Measurements from ENCODE around the gene NECTIN1. TPM values are rescaled to one million over a fixed set of nuclear protein-coding genes. Genes with fewer than 3 reads are reported as not detected.
A peak's percentile ranks its signal among the peaks of the same experiment; 100 is the strongest.

The NECTIN1 gene, protein sequence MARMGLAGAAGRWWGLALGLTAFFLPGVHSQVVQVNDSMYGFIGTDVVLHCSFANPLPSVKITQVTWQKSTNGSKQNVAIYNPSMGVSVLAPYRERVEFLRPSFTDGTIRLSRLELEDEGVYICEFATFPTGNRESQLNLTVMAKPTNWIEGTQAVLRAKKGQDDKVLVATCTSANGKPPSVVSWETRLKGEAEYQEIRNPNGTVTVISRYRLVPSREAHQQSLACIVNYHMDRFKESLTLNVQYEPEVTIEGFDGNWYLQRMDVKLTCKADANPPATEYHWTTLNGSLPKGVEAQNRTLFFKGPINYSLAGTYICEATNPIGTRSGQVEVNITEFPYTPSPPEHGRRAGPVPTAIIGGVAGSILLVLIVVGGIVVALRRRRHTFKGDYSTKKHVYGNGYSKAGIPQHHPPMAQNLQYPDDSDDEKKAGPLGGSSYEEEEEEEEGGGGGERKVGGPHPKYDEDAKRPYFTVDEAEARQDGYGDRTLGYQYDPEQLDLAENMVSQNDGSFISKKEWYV
- total RNA-seq (1 to 10 TPM; 3.5 to 3.8 TPM), polyA plus RNA-seq (1 to 10 TPM in 1 of 2 donors, not detected in 1; 1.2 TPM)

DNA sequence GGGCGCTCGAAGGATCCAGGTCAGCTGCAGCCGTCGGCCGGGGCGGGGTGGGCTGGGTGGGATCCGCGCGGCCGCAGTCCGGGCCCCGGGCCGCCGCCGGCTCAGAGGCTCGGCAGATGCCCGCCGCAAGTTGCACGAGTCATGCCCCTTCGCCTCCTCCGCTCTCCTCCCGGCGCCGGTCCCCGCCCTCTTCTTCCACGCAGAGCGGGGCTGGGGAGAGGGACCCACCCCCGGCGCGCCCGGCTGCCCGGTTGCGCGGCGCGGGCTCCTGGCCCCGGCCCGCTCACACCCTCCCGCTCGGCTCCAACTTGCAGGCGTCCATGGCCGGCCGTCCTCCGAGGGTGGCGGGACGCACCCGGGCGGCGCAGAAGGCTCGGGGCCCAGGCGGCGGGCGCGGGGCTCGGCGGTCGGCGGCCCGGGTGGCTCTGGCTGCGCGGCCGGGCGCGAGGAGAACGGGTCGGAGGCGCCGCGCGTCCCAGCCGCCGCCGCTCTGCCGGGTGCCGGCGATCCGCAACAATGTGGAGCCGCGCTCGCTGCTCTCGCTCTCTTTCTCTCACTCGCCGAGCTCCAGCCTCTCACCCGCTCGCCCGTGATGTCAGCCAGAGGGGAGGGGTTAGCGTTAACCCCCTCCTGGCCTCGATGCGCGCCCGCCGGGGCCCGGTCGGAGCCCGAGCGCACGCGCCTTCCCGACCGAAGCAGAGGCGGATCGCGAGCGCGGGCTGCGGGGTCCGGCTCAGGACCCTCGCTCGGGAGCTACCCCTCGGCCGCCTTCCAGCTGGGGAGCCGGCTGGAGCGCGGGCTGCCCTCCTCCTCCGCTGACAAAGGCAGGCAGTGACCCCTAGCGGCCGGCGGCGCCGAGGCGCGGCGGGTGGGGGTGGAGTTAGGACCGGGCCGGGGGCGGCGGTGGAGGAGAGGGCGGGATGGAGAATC is at the start of gene NECTIN1:
Gene NECTIN1, minus strand, starts transcription at position 550 of the 930 bp plus-strand sequence. CDS start 647 bp downstream, outside the sequence.
- H3K4me1 ChIP-seq (ENCODE audit: insufficient read depth, low read length), result peaks cover 20% of the 10 kb centered on the region
- H3K4me3 Mint-ChIP-seq, result peak within 1 kb of the TSS; percentile 93 to 98 (median 95)
- no peaks in the 10 kb centered on the region for H3K9me3 Mint-ChIP-seq
- H3K9me3 ChIP-seq (ENCODE audit: control insufficient read depth in 1 of 2, low read length in 2 of 2), result no peaks in the 10 kb centered on the region
- ChIA-PET POLR2A (ENCODE audit: partially characterized antibody) (no interaction called here), CTCF (ENCODE audit: partially characterized antibody) (interaction anchor here (0.8 to 1.7 kb wide), 36 partner anchors 8 to 373 kb away, joined by 3 to 30 read pairs (median 5); no protein-coding TSS in a partner anchor)
- peak within 1 kb of the TSS; percentile 37 for H3K27ac ChIP-seq (ENCODE audit: low read depth, low read length)
- H3K27me3 Mint-ChIP-seq, result peaks cover 10 to 13% of the 10 kb centered on the region in 2 donors
- intact Hi-C loops (cut with micrococcal nuclease), result loop anchor here (1.0 to 5.0 kb wide), 5 partner anchors 12 to 247 kb away; no protein-coding TSS in a partner anchor
- H3K36me3 ChIP-seq (ENCODE audit: insufficient read depth, low read length), result no peaks in the 10 kb centered on the region
- peaks cover 0 to 2% of the 10 kb centered on the region in 2 donors for H3K36me3 Mint-ChIP-seq
- peak; percentile 84 to 88 (median 86) for DNase-seq
- H3K27ac Mint-ChIP-seq, result peak within 1 kb of the TSS; percentile 80 to 95 (median 89)
- peaks cover 6 to 22% (median 14%) of the 10 kb centered on the region in 4 donors for H3K4me1 Mint-ChIP-seq
- peak within 1 kb of the TSS; percentile 47 to 69 for H3K4me3 ChIP-seq (ENCODE audit: low read length in 2 of 2)
- H3K27me3 ChIP-seq (ENCODE audit: insufficient read depth, low read length), result peaks cover 10% of the 10 kb centered on the region

DNA sequence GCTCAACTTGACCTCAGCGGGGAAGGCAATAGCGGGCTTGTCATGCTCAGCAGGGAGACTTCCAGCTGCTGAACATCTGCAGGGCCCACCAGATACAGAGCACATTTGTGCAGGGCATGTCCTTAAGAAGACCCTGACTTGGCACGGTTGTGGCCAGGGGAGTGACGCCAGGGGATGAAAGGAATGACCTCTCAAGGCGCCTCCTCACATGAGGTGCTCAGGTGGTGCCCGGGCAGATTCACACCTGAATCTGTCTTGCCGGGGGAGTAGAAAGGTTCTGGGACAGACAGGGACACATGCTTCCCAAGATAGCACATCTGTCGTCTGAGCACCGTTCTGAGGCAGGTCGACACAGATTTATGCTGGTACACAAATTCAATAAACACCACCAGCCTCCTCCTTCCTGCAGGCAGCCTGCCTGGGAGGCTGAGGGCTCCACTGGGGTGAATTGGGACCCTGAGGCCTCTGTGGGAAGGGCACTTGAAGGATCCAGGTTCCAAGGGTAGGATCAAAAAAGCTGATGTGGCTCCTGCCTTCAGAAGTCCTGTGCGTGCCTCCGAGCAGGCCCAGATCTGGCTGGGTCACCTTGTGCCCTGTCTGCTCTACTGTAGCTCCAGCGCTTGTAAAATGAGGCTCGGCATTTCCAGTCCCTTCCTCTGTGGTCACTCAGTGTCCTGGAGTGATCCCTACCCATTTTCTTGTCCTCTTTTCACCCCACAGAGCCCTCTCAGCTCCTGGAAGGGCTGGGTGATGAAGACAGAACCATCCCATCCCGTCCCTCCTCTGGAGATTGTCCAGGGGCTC is 49.6 kb upstream of the NECTIN1 start:
- H3K4me1 ChIP-seq (ENCODE audit: insufficient read depth, low read length), result no peaks in the 10 kb centered on the region
- H3K9me3 Mint-ChIP-seq, result peaks cover 0 to 7% (median 0%) of the 10 kb centered on the region in 8 donors
- no peak overlapping the region for H3K27ac ChIP-seq (ENCODE audit: low read depth, low read length)
- H3K4me3 Mint-ChIP-seq, result no peak overlapping the region
- POLR2A ChIA-PET (ENCODE audit: partially characterized antibody), result no interaction called here
- peaks cover 14 to 20% of the 10 kb centered on the region in 2 donors for H3K27me3 Mint-ChIP-seq
- intact Hi-C loops (cut with micrococcal nuclease), result no loop called here
- H3K4me1 Mint-ChIP-seq, result no peaks in the 10 kb centered on the region
- H3K4me3 ChIP-seq (ENCODE audit: low read length in 2 of 2), result no peak overlapping the region
- H3K36me3 ChIP-seq (ENCODE audit: insufficient read depth, low read length), result no peaks in the 10 kb centered on the region
- H3K27ac Mint-ChIP-seq, result no peak overlapping the region
- DNase-seq, result no peak
- no peaks in the 10 kb centered on the region for H3K27me3 ChIP-seq (ENCODE audit: insufficient read depth, low read length)
- CTCF ChIA-PET (ENCODE audit: partially characterized antibody), result no interaction called here
- no peaks in the 10 kb centered on the region for H3K36me3 Mint-ChIP-seq
- no peaks in the 10 kb centered on the region for H3K9me3 ChIP-seq (ENCODE audit: control insufficient read depth in 1 of 2, low read length in 2 of 2)

DNA sequence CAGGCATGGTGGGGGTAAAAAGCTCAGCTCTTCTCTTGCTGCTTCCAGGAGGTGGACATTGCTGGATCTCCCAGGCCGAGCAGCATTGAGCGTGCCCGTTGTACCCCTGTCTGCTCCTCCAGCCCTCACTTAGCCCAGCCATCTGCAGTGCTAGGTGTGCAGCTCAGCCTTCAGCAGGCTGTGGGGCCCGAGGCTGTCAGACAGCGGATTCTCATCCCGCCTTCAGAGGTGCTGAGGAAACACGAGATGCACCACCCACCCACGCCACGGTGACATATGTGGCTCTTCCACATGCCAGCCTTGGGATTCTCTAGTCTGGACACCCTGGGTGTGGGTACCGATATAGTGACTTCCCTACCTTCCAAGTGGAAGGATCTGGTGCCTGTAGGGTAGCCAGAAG is 48.9 kb upstream of the NECTIN1 start:
- Mint-ChIP-seq H3K27ac (no peak overlapping the region), H3K27me3 (peaks cover 14 to 20% of the 10 kb centered on the region in 2 donors), H3K4me3 (no peak overlapping the region), H3K4me1 (no peaks in the 10 kb centered on the region), H3K36me3 (no peaks in the 10 kb centered on the region), H3K9me3 (peaks cover 0 to 5% (median 0%) of the 10 kb centered on the region in 8 donors)
- ChIA-PET POLR2A (ENCODE audit: partially characterized antibody) (no interaction called here), CTCF (ENCODE audit: partially characterized antibody) (no interaction called here)
- DNase-seq, result no peak
- no peaks in the 10 kb centered on the region for H3K4me1 ChIP-seq (ENCODE audit: insufficient read depth, low read length)
- no peak overlapping the region for H3K4me3 ChIP-seq (ENCODE audit: low read length in 2 of 2)
- H3K27me3 ChIP-seq (ENCODE audit: insufficient read depth, low read length), result no peaks in the 10 kb centered on the region
- H3K9me3 ChIP-seq (ENCODE audit: control insufficient read depth in 1 of 2, low read length in 2 of 2), result no peaks in the 10 kb centered on the region
- intact Hi-C loops (cut with micrococcal nuclease), result no loop called here
- H3K36me3 ChIP-seq (ENCODE audit: insufficient read depth, low read length), result no peaks in the 10 kb centered on the region
- H3K27ac ChIP-seq (ENCODE audit: low read depth, low read length), result no peak overlapping the region

DNA sequence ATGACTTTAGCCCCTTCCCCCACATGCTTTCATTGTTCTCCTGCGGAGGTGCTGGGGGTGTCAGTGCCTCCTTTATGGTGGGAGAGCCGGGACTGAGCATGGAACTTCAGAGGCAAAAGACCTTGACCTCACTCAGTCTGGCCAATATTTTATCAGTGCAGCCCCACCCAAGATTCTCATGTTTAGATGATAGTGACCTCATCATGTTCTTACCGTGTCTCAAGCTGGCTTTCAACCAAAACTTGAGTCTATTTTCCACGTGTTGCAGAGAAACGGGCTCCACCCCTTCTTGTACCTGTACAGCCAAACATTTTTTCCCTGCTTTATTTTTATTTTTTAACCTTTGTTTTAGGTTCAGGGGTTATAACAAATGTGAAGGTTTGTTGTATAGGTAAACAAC is 47.7 kb upstream of the NECTIN1 start:
- no peak overlapping the region for H3K27ac ChIP-seq (ENCODE audit: low read depth, low read length)
- Mint-ChIP-seq H3K9me3 (peaks cover 0 to 5% (median 0%) of the 10 kb centered on the region in 8 donors), H3K27ac (no peak overlapping the region), H3K27me3 (peaks cover 8 to 11% of the 10 kb centered on the region in 2 donors), H3K4me3 (no peak overlapping the region), H3K4me1 (no peaks in the 10 kb centered on the region), H3K36me3 (no peaks in the 10 kb centered on the region)
- H3K9me3 ChIP-seq (ENCODE audit: control insufficient read depth in 1 of 2, low read length in 2 of 2), result no peaks in the 10 kb centered on the region
- intact Hi-C loops (cut with micrococcal nuclease), result no loop called here
- H3K36me3 ChIP-seq (ENCODE audit: insufficient read depth, low read length), result no peaks in the 10 kb centered on the region
- H3K4me1 ChIP-seq (ENCODE audit: insufficient read depth, low read length), result no peaks in the 10 kb centered on the region
- no peak overlapping the region for H3K4me3 ChIP-seq (ENCODE audit: low read length in 2 of 2)
- H3K27me3 ChIP-seq (ENCODE audit: insufficient read depth, low read length), result no peaks in the 10 kb centered on the region
- POLR2A ChIA-PET (ENCODE audit: partially characterized antibody), result no interaction called here
- DNase-seq, result no peak
- CTCF ChIA-PET (ENCODE audit: partially characterized antibody), result no interaction called here

DNA sequence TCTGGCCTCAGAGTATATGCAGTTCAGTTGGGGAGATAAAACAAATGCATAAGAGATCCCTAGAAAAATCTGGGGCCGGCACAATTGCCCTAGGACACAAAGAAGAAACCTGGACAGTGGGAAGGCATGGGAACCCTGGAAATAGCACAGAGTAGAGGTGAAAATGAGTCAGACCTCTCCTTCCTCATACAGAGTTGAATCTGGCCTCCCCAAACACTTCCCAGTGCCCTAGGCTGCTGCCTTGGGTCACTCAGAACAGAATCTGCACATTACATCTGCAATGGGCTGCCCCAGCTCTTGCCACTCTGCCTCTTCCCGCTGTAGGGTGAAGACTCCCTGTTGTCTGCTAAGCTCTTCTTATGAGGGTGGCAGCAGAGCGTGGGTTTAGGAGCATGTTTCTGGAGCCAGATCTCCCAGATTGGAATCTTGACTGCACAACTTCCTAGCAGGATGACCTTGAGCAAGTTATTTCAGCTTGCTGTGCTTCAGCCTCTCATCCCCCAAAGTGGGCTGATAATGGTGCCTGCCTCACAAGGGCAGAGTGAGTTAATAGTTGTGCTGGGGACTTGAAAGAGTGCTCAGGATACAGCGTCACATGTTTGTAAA is 47.1 kb upstream of the NECTIN1 start:
- ChIA-PET POLR2A (ENCODE audit: partially characterized antibody) (no interaction called here), CTCF (ENCODE audit: partially characterized antibody) (no interaction called here)
- intact Hi-C loops (cut with micrococcal nuclease), result no loop called here
- H3K9me3 ChIP-seq (ENCODE audit: control insufficient read depth in 1 of 2, low read length in 2 of 2), result no peaks in the 10 kb centered on the region
- no peaks in the 10 kb centered on the region for H3K36me3 ChIP-seq (ENCODE audit: insufficient read depth, low read length)
- H3K4me1 Mint-ChIP-seq, result no peaks in the 10 kb centered on the region
- H3K36me3 Mint-ChIP-seq, result no peaks in the 10 kb centered on the region
- H3K27me3 Mint-ChIP-seq, result peaks cover 12% of the 10 kb centered on the region in 2 donors
- no peak overlapping the region for H3K4me3 ChIP-seq (ENCODE audit: low read length in 2 of 2)
- H3K27me3 ChIP-seq (ENCODE audit: insufficient read depth, low read length), result no peaks in the 10 kb centered on the region
- H3K9me3 Mint-ChIP-seq, result peaks cover 0 to 7% (median 0%) of the 10 kb centered on the region in 8 donors
- no peaks in the 10 kb centered on the region for H3K4me1 ChIP-seq (ENCODE audit: insufficient read depth, low read length)
- H3K27ac ChIP-seq (ENCODE audit: low read depth, low read length), result no peak overlapping the region
- H3K4me3 Mint-ChIP-seq, result no peak overlapping the region
- H3K27ac Mint-ChIP-seq, result no peak overlapping the region
- DNase-seq, result no peak

DNA sequence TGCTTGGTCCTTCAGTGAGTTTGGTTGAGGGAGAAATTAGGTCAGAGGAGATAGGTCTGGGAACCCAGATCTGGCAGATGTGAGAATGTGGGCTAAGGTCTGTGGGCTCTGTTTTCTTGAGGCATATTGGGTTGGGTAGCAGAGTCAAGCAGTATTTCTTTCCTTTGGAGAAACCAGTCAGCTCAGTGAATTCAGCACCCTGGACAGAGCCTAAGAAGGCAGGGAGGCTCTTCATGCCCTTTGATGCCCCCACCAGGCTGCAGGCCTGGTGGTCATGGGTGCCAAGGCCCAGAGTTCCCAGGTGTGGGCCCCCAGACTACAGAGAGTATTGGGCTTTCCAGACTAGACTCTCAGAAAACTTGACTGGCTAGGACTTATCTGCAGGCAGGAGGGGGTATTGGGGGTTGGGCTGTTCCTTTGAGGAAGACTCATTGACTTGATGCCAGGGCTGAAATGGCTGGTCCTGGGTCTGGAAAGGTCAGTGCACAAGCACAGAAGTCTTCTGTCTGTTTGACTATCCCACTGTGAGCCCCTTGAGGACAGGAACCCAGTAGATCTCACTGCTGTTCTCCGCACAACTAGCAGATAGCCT is 45.3 kb upstream of the NECTIN1 start:
- H3K36me3 ChIP-seq (ENCODE audit: insufficient read depth, low read length), result no peaks in the 10 kb centered on the region
- no peaks in the 10 kb centered on the region for H3K36me3 Mint-ChIP-seq
- peaks cover 0 to 7% (median 0%) of the 10 kb centered on the region in 8 donors for H3K9me3 Mint-ChIP-seq
- no peaks in the 10 kb centered on the region for H3K27me3 ChIP-seq (ENCODE audit: insufficient read depth, low read length)
- no peak overlapping the region for H3K4me3 ChIP-seq (ENCODE audit: low read length in 2 of 2)
- no peak overlapping the region for H3K27ac ChIP-seq (ENCODE audit: low read depth, low read length)
- no peak overlapping the region for H3K4me3 Mint-ChIP-seq
- intact Hi-C loops (cut with micrococcal nuclease), result no loop called here
- CTCF ChIA-PET (ENCODE audit: partially characterized antibody), result no interaction called here
- no peaks in the 10 kb centered on the region for H3K4me1 Mint-ChIP-seq
- H3K4me1 ChIP-seq (ENCODE audit: insufficient read depth, low read length), result no peaks in the 10 kb centered on the region
- POLR2A ChIA-PET (ENCODE audit: partially characterized antibody), result no interaction called here
- H3K9me3 ChIP-seq (ENCODE audit: control insufficient read depth in 1 of 2, low read length in 2 of 2), result no peaks in the 10 kb centered on the region
- H3K27ac Mint-ChIP-seq, result no peak overlapping the region
- DNase-seq, result no peak
- peaks cover 10 to 20% of the 10 kb centered on the region in 2 donors for H3K27me3 Mint-ChIP-seq
